ENCODE measurements around the gene PPFIA4.

DNA sequence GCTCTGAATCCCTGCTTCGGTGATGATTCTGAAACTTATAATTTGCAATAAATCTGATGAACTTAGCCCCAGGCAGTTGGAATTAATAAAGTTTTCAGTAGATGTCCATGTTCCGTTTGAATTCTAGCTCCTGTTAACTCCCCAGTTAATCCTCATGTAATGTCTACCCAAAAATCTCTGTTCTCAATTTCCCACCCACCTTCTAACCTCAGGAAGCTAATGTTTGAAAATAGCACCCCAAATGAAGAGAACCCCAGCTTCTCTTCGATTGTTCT is 55.9 kb downstream of the PPFIA4 start:
- TF ChIP-seq, protein P1, sequence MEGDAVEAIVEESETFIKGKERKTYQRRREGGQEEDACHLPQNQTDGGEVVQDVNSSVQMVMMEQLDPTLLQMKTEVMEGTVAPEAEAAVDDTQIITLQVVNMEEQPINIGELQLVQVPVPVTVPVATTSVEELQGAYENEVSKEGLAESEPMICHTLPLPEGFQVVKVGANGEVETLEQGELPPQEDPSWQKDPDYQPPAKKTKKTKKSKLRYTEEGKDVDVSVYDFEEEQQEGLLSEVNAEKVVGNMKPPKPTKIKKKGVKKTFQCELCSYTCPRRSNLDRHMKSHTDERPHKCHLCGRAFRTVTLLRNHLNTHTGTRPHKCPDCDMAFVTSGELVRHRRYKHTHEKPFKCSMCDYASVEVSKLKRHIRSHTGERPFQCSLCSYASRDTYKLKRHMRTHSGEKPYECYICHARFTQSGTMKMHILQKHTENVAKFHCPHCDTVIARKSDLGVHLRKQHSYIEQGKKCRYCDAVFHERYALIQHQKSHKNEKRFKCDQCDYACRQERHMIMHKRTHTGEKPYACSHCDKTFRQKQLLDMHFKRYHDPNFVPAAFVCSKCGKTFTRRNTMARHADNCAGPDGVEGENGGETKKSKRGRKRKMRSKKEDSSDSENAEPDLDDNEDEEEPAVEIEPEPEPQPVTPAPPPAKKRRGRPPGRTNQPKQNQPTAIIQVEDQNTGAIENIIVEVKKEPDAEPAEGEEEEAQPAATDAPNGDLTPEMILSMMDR (IDR thresholded peaks at IDR 0.05) = no peak
- TF ChIP-seq POLR2A (IDR thresholded peaks at IDR 0.05) = no peak
